ENCODE results near the gene TBX18. TPM values are rescaled to one million over a fixed set of nuclear protein-coding genes. Genes with fewer than 3 reads are reported as not detected.

The TBX18 gene
- total and polyA plus RNA-seq, 10 donors: under 0.01 to 0.17 (median 0.03) TPM; not detected in 5

DNA sequence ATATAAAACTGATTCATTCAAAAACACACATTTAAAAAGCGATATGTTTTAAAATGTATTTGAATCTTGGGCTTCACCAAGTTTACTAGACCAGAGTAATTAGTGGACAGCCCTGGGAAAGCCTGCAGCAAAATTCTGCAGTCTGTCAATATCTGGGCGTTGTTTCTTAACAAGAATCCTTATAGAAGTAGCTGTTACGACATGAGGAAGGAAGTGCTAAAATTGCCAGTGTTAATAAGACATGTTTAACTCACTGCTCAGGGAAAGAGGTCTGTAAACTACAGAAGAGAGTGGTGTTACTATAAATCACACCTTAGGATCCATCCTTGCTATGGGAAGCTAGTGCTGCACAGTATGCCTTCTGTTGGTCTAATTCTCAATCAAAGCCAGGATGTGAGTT is 120.6 kb downstream of the TBX18 start:
- 35 to 42% (median 37%) methylated on average over 3 of the region's 3 CpGs for WGBS, 5 donors
- H3K4me3 ChIP-seq: no peak overlapping the region
- H3K4me1 ChIP-seq: no peaks in the 10 kb centered on the region
- H3K36me3 ChIP-seq: no peaks in the 10 kb centered on the region
- no peak overlapping the region for H3K27ac ChIP-seq
- no peaks in the 10 kb centered on the region for H3K9me3 ChIP-seq
- intact Hi-C loops (cut with DNase I; ENCODE audit: low total_unique reads): no loop called here
- no peaks in the 10 kb centered on the region for H3K27me3 ChIP-seq (replicated peaks in 1 of 7)
- DNase-seq: no peak
- TF ChIP-seq POLR2AphosphoS5 (IDR thresholded peaks at IDR 0.05): no peak
- TF ChIP-seq, protein P1, sequence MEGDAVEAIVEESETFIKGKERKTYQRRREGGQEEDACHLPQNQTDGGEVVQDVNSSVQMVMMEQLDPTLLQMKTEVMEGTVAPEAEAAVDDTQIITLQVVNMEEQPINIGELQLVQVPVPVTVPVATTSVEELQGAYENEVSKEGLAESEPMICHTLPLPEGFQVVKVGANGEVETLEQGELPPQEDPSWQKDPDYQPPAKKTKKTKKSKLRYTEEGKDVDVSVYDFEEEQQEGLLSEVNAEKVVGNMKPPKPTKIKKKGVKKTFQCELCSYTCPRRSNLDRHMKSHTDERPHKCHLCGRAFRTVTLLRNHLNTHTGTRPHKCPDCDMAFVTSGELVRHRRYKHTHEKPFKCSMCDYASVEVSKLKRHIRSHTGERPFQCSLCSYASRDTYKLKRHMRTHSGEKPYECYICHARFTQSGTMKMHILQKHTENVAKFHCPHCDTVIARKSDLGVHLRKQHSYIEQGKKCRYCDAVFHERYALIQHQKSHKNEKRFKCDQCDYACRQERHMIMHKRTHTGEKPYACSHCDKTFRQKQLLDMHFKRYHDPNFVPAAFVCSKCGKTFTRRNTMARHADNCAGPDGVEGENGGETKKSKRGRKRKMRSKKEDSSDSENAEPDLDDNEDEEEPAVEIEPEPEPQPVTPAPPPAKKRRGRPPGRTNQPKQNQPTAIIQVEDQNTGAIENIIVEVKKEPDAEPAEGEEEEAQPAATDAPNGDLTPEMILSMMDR (IDR thresholded peaks at IDR 0.05 in 8 of 11, conservative IDR thresholded peaks at IDR 0.05 in 3 of 11): no peak
- no peak for TF ChIP-seq POLR2A (IDR thresholded peaks at IDR 0.05)

GRCh38 chr6:84641076-84641475 is 123.3 kb downstream of the TBX18 start:
- H3K4me3 ChIP-seq: no peak overlapping the region
- H3K9me3 ChIP-seq: peaks cover 0 to 4% (median 0%) of the 10 kb centered on the region in 8 donors
- H3K27ac ChIP-seq: no peak overlapping the region
- H3K36me3 ChIP-seq: no peaks in the 10 kb centered on the region
- TF ChIP-seq POLR2AphosphoS5 (IDR thresholded peaks at IDR 0.05): no peak
- intact Hi-C loops (cut with DNase I; ENCODE audit: low total_unique reads): no loop called here
- no peaks in the 10 kb centered on the region for H3K4me1 ChIP-seq
- DNase-seq: no peak
- H3K27me3 ChIP-seq (replicated peaks in 1 of 7): no peaks in the 10 kb centered on the region
- 58 to 68% (median 62%) methylated on average over 4 of the region's 4 CpGs for WGBS, 5 donors

DNA sequence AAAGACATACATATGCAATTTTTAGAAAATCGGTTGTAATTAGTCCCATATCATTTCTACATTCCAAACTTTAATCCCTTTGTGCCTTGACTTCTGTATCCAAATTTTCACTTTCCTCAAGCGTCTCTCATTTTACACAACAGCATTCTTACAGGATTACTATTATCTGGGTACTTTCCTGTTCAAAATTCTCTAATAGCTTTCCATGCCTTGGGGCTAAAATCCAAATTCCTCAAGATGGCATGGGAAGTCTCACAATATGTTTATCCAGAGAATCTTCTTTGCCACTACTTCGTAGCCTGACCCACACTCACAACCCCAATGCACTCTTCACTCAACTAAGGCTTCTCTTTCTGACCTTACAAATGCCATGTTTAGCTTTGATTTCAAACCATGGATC is 125.0 kb downstream of the TBX18 start:
- no peaks in the 10 kb centered on the region for H3K27me3 ChIP-seq (replicated peaks in 1 of 7)
- no peaks in the 10 kb centered on the region for H3K4me1 ChIP-seq
- DNase-seq: no peak
- TF ChIP-seq, protein P1 (IDR thresholded peaks at IDR 0.05 in 8 of 11, conservative IDR thresholded peaks at IDR 0.05 in 3 of 11): no peak
- TF ChIP-seq POLR2A (IDR thresholded peaks at IDR 0.05) (no peak), POLR2AphosphoS5 (IDR thresholded peaks at IDR 0.05) (no peak)
- no peaks in the 10 kb centered on the region for H3K36me3 ChIP-seq
- H3K9me3 ChIP-seq: peaks cover 0 to 4% (median 0%) of the 10 kb centered on the region in 8 donors
- no peak overlapping the region for H3K27ac ChIP-seq
- 69 to 82% (median 73%) methylated on average over 3 of the region's 3 CpGs for WGBS, 5 donors
- intact Hi-C loops (cut with DNase I; ENCODE audit: low total_unique reads): no loop called here
- H3K4me3 ChIP-seq: no peak overlapping the region

DNA sequence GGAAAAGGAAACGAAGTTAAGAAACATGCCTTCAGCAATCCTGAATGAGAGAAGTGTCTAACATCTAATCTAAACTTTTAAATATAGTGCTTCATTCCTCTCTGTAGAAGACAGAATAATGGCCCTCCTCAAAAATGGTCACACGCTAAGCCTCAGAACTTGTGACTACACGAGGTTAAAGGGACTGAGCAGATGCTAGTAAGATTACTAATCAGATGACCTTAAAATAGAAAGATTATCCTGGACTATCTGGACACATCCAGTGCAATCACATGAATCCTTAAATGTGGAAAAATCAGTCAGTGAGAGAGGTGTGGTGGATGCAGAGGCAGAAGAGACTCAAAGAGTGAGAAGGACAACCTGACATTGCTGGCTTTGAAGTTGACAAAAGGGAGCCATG is 126.1 kb downstream of the TBX18 start:
- WGBS, 5 donors: 54 to 74% (median 67%) methylated on average over 3 of the region's 3 CpGs
- H3K4me3 ChIP-seq: no peak overlapping the region
- no peaks in the 10 kb centered on the region for H3K4me1 ChIP-seq
- H3K27me3 ChIP-seq (replicated peaks in 1 of 7): no peaks in the 10 kb centered on the region
- no peak for TF ChIP-seq POLR2AphosphoS5 (IDR thresholded peaks at IDR 0.05)
- TF ChIP-seq, protein P1 (IDR thresholded peaks at IDR 0.05 in 8 of 11, conservative IDR thresholded peaks at IDR 0.05 in 3 of 11): no peak
- no peak for TF ChIP-seq POLR2A (IDR thresholded peaks at IDR 0.05)
- no peak for DNase-seq
- no peaks in the 10 kb centered on the region for H3K36me3 ChIP-seq
- H3K27ac ChIP-seq: no peak overlapping the region
- peaks cover 0 to 4% (median 0%) of the 10 kb centered on the region in 8 donors for H3K9me3 ChIP-seq
- intact Hi-C loops (cut with DNase I; ENCODE audit: low total_unique reads): no loop called here

Small RNAs within 50 kb of the gene (small RNA-seq; reads per million reads assigned to genes)
- 0 reads per million in 4 donors for gene AL590143.1
